ENCODE measurements around the gene THOP1. TPM values are rescaled to one million over a fixed set of nuclear protein-coding genes. Genes with fewer than 3 reads are reported as not detected.
A peak's percentile ranks its signal among the peaks of the same experiment; 100 is the strongest.

Gene THOP1
- total and polyA plus RNA-seq, 4 donors = 23.8 to 71.9 (median 64.6) TPM

- 96 to 98% methylated on average over 23 of the region's 23 CpGs for WGBS, 2 donors
- DNase-seq (no peak), ATAC-seq (ENCODE audit: insufficient read depth, low FRiP score) (no peak)
- Histone ChIP-seq H3K4me1 (ENCODE audit: control insufficient read depth in 5 of 5, insufficient read depth in 5 of 5, low read length in 5 of 5) (no peaks in the 10 kb centered on the region), H3K9ac (ENCODE audit: insufficient read depth in 1 of 2, low read length in 2 of 2) (no peak overlapping the region), H3K9me3 (ENCODE audit: control insufficient read depth in 4 of 4, insufficient read depth in 3 of 4, low read length in 3 of 4) (peaks cover 0 to 1% (median 0%) of the 10 kb centered on the region in 4 donors), H3K4me3 (no peak overlapping the region), H3K36me3 (ENCODE audit: control insufficient read depth in 4 of 4, insufficient read depth in 4 of 4, low read length in 4 of 4) (peaks cover 0 to 49% (median 17%) of the 10 kb centered on the region in 4 donors), H3K27ac (ENCODE audit: low read depth in 1 of 2, low read length in 1 of 2) (peak overlapping the region in 1 of 2 donors; percentile 56), H3K27me3 (ENCODE audit: control insufficient read depth in 3 of 3, insufficient read depth in 3 of 3, low read length in 2 of 3) (no peaks in the 10 kb centered on the region)
- TF ChIP-seq CTCF (IDR thresholded peaks at IDR 0.05; ENCODE audit: control extremely low read depth, extremely low read depth) = no peak
Observed at GRCh38 chr19:2796659-2797266, 11.5 kb downstream of the THOP1 start.

GRCh38 chr19:2797280-2797679 lies 12.0 kb downstream of the THOP1 start:
- Histone ChIP-seq H3K4me1 (ENCODE audit: control insufficient read depth in 5 of 5, insufficient read depth in 5 of 5, low read length in 5 of 5) (no peaks in the 10 kb centered on the region), H3K4me3 (no peak overlapping the region), H3K27ac (ENCODE audit: low read depth in 1 of 2, low read length in 1 of 2) (peak overlapping the region in 1 of 2 donors; percentile 67), H3K9ac (ENCODE audit: insufficient read depth in 1 of 2, low read length in 2 of 2) (no peak overlapping the region), H3K27me3 (ENCODE audit: control insufficient read depth in 3 of 3, insufficient read depth in 3 of 3, low read length in 2 of 3) (no peaks in the 10 kb centered on the region), H3K9me3 (ENCODE audit: control insufficient read depth in 4 of 4, insufficient read depth in 3 of 4, low read length in 3 of 4) (peaks cover 0 to 2% (median 0%) of the 10 kb centered on the region in 4 donors), H3K36me3 (ENCODE audit: control insufficient read depth in 4 of 4, insufficient read depth in 4 of 4, low read length in 4 of 4) (peaks cover 0 to 51% (median 18%) of the 10 kb centered on the region in 4 donors)
- WGBS, 2 donors = 95 to 96% methylated on average over 15 of the region's 15 CpGs
- ATAC-seq (ENCODE audit: insufficient read depth, low FRiP score) = no peak
- DNase-seq = no peak
- TF ChIP-seq CTCF (IDR thresholded peaks at IDR 0.05; ENCODE audit: control extremely low read depth, extremely low read depth) = no peak

GRCh38 chr19:2798158-2798685 lies 12.9 kb downstream of the THOP1 start:
- Histone ChIP-seq H3K9ac (ENCODE audit: insufficient read depth in 1 of 2, low read length in 2 of 2) (no peak overlapping the region), H3K4me3 (no peak overlapping the region), H3K27ac (ENCODE audit: low read depth in 1 of 2, low read length in 1 of 2) (peak overlapping the region in 1 of 2 donors; percentile 67), H3K9me3 (ENCODE audit: control insufficient read depth in 4 of 4, insufficient read depth in 3 of 4, low read length in 3 of 4) (peaks cover 0 to 2% (median 0%) of the 10 kb centered on the region in 4 donors), H3K36me3 (ENCODE audit: control insufficient read depth in 4 of 4, insufficient read depth in 4 of 4, low read length in 4 of 4) (peaks cover 0 to 51% (median 22%) of the 10 kb centered on the region in 4 donors), H3K4me1 (ENCODE audit: control insufficient read depth in 5 of 5, insufficient read depth in 5 of 5, low read length in 5 of 5) (no peaks in the 10 kb centered on the region), H3K27me3 (ENCODE audit: control insufficient read depth in 3 of 3, insufficient read depth in 3 of 3, low read length in 2 of 3) (no peaks in the 10 kb centered on the region)
- TF ChIP-seq CTCF (IDR thresholded peaks at IDR 0.05; ENCODE audit: control extremely low read depth, extremely low read depth) = no peak
- ATAC-seq (ENCODE audit: insufficient read depth, low FRiP score) (no peak), DNase-seq (no peak)
- 95 to 97% methylated on average over 16 of the region's 16 CpGs for WGBS, 2 donors

Measured in lung (tissue), 12 donors.